Nephron (organoid): Measurements from ENCODE around the gene SLC29A3.
A peak's percentile ranks its signal among the peaks of the same experiment; 100 is the strongest.

Source experiments
- H3K27ac Mint-ChIP-seq, 3 experiments: 2 replicates each; pipeline ENCODE4 v1.8.0; 2020; ENCODE audit warnings: mixed read lengths in 3 of 3, mild to moderate bottlenecking in 2 of 3, moderate library complexity in 1 of 3
- H3K27me3 Mint-ChIP-seq: 2 replicates; pipeline ENCODE4 v1.8.0; 2021; ENCODE audit warnings: low read depth, mild to moderate bottlenecking, moderate library complexity, mixed read lengths
- H3K36me3 Mint-ChIP-seq: 2 replicates; pipeline ENCODE4 v1.8.0; 2020; ENCODE audit warnings: low read depth, mixed read lengths
- H3K4me1 Mint-ChIP-seq: 2 replicates; pipeline ENCODE4 v1.8.0; 2020; ENCODE audit warnings: mixed read lengths
- H3K4me3 Mint-ChIP-seq, 3 experiments: 2 replicates each; pipeline ENCODE4 v1.8.0; 2020; ENCODE audit warnings: mild to moderate bottlenecking in 3 of 3, mixed read lengths in 3 of 3, moderate library complexity in 2 of 3
- H3K9me3 Mint-ChIP-seq: 2 replicates; pipeline ENCODE4 v1.8.0; 2020; ENCODE audit warnings: mixed read lengths
- TF ChIP-seq, protein P1 (sequence below), 3 experiments: fragments of 200-600 bp; sonication (generic); IDR thresholded peaks; one replicate each; pipeline ENCODE4 v1.5.0; 2021; ENCODE audit warnings: antibody characterized with exemption in 3 of 3; ENCODE audit not compliant: unreplicated experiment in 3 of 3

SLC29A3 gene

GRCh38 chr10:71307469-71308085, 11.5 kb upstream of the SLC29A3 start:
- TF ChIP-seq, protein P1, sequence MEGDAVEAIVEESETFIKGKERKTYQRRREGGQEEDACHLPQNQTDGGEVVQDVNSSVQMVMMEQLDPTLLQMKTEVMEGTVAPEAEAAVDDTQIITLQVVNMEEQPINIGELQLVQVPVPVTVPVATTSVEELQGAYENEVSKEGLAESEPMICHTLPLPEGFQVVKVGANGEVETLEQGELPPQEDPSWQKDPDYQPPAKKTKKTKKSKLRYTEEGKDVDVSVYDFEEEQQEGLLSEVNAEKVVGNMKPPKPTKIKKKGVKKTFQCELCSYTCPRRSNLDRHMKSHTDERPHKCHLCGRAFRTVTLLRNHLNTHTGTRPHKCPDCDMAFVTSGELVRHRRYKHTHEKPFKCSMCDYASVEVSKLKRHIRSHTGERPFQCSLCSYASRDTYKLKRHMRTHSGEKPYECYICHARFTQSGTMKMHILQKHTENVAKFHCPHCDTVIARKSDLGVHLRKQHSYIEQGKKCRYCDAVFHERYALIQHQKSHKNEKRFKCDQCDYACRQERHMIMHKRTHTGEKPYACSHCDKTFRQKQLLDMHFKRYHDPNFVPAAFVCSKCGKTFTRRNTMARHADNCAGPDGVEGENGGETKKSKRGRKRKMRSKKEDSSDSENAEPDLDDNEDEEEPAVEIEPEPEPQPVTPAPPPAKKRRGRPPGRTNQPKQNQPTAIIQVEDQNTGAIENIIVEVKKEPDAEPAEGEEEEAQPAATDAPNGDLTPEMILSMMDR (IDR thresholded peaks at IDR 0.05; ENCODE audit: unreplicated experiment in 3 of 3) = no peak
- Mint-ChIP-seq H3K27me3 (no peaks in the 10 kb centered on the region), H3K9me3 (no peaks in the 10 kb centered on the region), H3K4me1 (peaks cover 29% of the 10 kb centered on the region), H3K36me3 (peaks cover 5% of the 10 kb centered on the region), H3K27ac (peak overlapping the region; percentile 78 to 95 (median 80)), H3K4me3 (no peak overlapping the region)

- Mint-ChIP-seq H3K27me3 (no peaks in the 10 kb centered on the region), H3K36me3 (peaks cover 1% of the 10 kb centered on the region), H3K27ac (peak overlapping the region; percentile 78 to 95 (median 80)), H3K9me3 (no peaks in the 10 kb centered on the region), H3K4me3 (no peak overlapping the region), H3K4me1 (peaks cover 35% of the 10 kb centered on the region)
- TF ChIP-seq, protein P1 (IDR thresholded peaks at IDR 0.05; ENCODE audit: unreplicated experiment in 3 of 3) = no peak
Observed at GRCh38 chr10:71308244-71308643, 10.8 kb upstream of the SLC29A3 start.

- Mint-ChIP-seq H3K9me3 (no peaks in the 10 kb centered on the region), H3K4me1 (peaks cover 42% of the 10 kb centered on the region), H3K36me3 (no peaks in the 10 kb centered on the region), H3K27ac (peak overlapping the region; percentile 4 to 60 (median 29)), H3K27me3 (no peaks in the 10 kb centered on the region), H3K4me3 (no peak overlapping the region)
- TF ChIP-seq, protein P1 (IDR thresholded peaks at IDR 0.05; ENCODE audit: unreplicated experiment in 3 of 3) = no peak
Observed at GRCh38 chr10:71308985-71309384, 10.1 kb upstream of the SLC29A3 start.

DNA sequence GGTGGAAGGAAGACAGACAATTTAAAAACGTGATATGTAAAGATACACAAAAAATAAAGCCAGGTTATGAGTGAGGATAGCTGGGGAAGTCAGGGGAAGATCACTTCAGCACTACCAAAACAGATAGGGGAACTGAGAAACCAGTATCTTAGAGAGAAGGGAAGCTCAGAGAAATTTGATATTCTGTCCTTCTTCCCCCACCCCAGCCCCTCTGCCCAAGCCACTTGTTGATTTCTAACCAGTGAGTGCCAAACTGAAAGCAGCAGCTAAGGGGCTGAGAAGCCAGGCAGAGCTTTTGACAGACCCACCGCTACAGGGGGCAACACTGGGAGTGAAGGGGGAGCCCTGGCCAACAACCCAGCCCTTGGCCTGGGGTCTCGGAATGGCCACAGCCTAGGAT, 9.1 kb upstream of the SLC29A3 start:
- H3K27ac Mint-ChIP-seq = no peak overlapping the region
- TF ChIP-seq, protein P1 (IDR thresholded peaks at IDR 0.05; ENCODE audit: unreplicated experiment in 3 of 3) = no peak
- H3K4me3 Mint-ChIP-seq = no peak overlapping the region
- peaks cover 42% of the 10 kb centered on the region for H3K4me1 Mint-ChIP-seq
- no peaks in the 10 kb centered on the region for H3K36me3 Mint-ChIP-seq
- no peaks in the 10 kb centered on the region for H3K27me3 Mint-ChIP-seq
- no peaks in the 10 kb centered on the region for H3K9me3 Mint-ChIP-seq

GRCh38 chr10:71312220-71312619, 6.8 kb upstream of the SLC29A3 start:
- TF ChIP-seq, protein P1 (IDR thresholded peaks at IDR 0.05; ENCODE audit: unreplicated experiment in 3 of 3) = no peak
- Mint-ChIP-seq H3K4me3 (no peak overlapping the region), H3K27ac (peak overlapping the region in 1 of 3 experiments; percentile 91), H3K4me1 (peaks cover 55% of the 10 kb centered on the region), H3K9me3 (no peaks in the 10 kb centered on the region), H3K27me3 (no peaks in the 10 kb centered on the region), H3K36me3 (no peaks in the 10 kb centered on the region)
